HCT116 (cell line): ENCODE measurements around the gene FRMD7. TPM values are rescaled to one million over a fixed set of nuclear protein-coding genes. Genes with fewer than 3 reads are reported as not detected.

Source experiments
- ATAC-seq: fragments of 200-7000 bp; cut with Tn5 transposase; 2 replicates; pipeline ENCODE4 v1.9.1; 2020; ENCODE audit warnings: mild to moderate bottlenecking, moderate library complexity
- Bru-seq: library from RNA; stranded (reverse); fragments of 400-500 nt; gene quantifications from one replicate; lab custom pipeline; 2021; lab: Mats Ljungman, UMichigan
- BruChase-seq, 2 experiments: library from RNA; stranded (reverse); fragments of 400-500 nt; gene quantifications; one replicate each; lab custom pipeline; 2021; lab: Mats Ljungman, UMichigan
- BruUV-seq: library from RNA; stranded (reverse); fragments of 400-500 nt; replicated peaks from 2 replicates; lab custom pipeline; 2021; lab: Mats Ljungman, UMichigan
- CTCF ChIA-PET: fragments of 300-600 bp; sonication (Branson Sonifier 250); formaldehyde crosslinking; loops from one replicate; lab custom pipeline; 2021; ENCODE audit warnings: antibody characterized with exemption; lab: Charles Lee
- POLR2A ChIA-PET: fragments of 300-600, 350-600 bp; sonication (Branson Sonifier 250); formaldehyde crosslinking; loops from one replicate; lab custom pipeline; 2021; ENCODE audit warnings: antibody characterized with exemption; lab: Charles Lee
- RAD21 ChIA-PET, 2 experiments: fragments of 300-600 bp; sonication (Branson Sonifier 250); formaldehyde crosslinking; loops; one replicate each; lab custom pipeline; 2023; ENCODE audit warnings: low total read pairs in 2 of 2; ENCODE audit not compliant: uncharacterized antibody in 2 of 2, unreplicated experiment in 2 of 2, low non-redundant PET in 1 of 2; lab: Charles Lee
- DNase-seq: peaks from one replicate; pipeline ENCODE4 v3.0.0-alpha.2; 2010; ENCODE audit warnings: low read depth, low spot score
- H2AFZ ChIP-seq: fragments of 200-600 bp; shearing (Covaris generic), sonication (generic); 2 replicates; pipeline ENCODE4 v1.6.1; 2017; ENCODE audit warnings: low read depth, mixed run types, mixed read lengths, antibody characterized with exemption, low read length; ENCODE audit not compliant: poor library complexity, severe bottlenecking
- H3K27ac ChIP-seq: 2 replicates; pipeline ENCODE4 v1.5.1; 2012; ENCODE audit warnings: low read depth, low read length
- H3K27me3 ChIP-seq: fragments of 200-600 bp; sonication (generic); 2 replicates; pipeline ENCODE4 v1.6.1; 2016; ENCODE audit warnings: mixed run types, low read length, mixed read lengths; ENCODE audit not compliant: insufficient read depth
- H3K36me3 ChIP-seq, 2 experiments: fragments of 200-500 bp in 1 of 2; fragments of 200-600 bp in 1 of 2; sonication (Bioruptor generic) in 1 of 2; sonication (generic) in 1 of 2; 2 replicates each; pipeline versions ENCODE4 v1.5.1 to v1.6.1; 2014 to 2016; ENCODE audit warnings: low read length in 2 of 2, inconsistent platforms in 1 of 2, mixed read lengths in 1 of 2, mixed run types in 1 of 2; ENCODE audit not compliant: insufficient read depth in 2 of 2, control insufficient read depth in 1 of 2
- H3K4me1 ChIP-seq, 2 experiments: fragments of 200-600 bp in 1 of 2; sonication (generic) in 1 of 2; 2 replicates each; pipeline versions ENCODE4 v1.5.1 to v1.6.1; 2012 to 2017; ENCODE audit warnings: low read length in 2 of 2, inconsistent platforms in 1 of 2, mild to moderate bottlenecking in 1 of 2, mixed read lengths in 1 of 2, mixed run types in 1 of 2, moderate library complexity in 1 of 2; ENCODE audit not compliant: insufficient read depth in 2 of 2, control insufficient read depth in 1 of 2
- H3K4me2 ChIP-seq: fragments of 200-600 bp; sonication (generic); 2 replicates; pipeline ENCODE4 v1.6.1; 2017; ENCODE audit warnings: mixed run types, low read length, mixed read lengths
- H3K4me3 ChIP-seq, 2 experiments: fragments of 200-600 bp in 1 of 2; sonication (generic) in 1 of 2; replicated peaks in 1 of 2; 2 replicates each; pipeline ENCODE4 v1.5.1; 2011 to 2016; ENCODE audit warnings: low read length in 2 of 2, control low read depth in 1 of 2, low read depth in 1 of 2, mild to moderate bottlenecking in 1 of 2, mixed read lengths in 1 of 2, mixed run types in 1 of 2
- H3K79me2 ChIP-seq: fragments of 200-600 bp; sonication (generic); 2 replicates; pipeline ENCODE4 v1.6.1; 2017; ENCODE audit warnings: mild to moderate bottlenecking, mixed run types, low read length, moderate library complexity, mixed read lengths; ENCODE audit not compliant: insufficient read depth
- H3K9ac ChIP-seq: fragments of 200-600 bp; sonication (generic); 2 replicates; pipeline ENCODE4 v1.6.1; 2016; ENCODE audit warnings: low read length, mixed read lengths
- H3K9me2 ChIP-seq: fragments of 200-600 bp; sonication (generic), shearing (Covaris generic); 2 replicates; pipeline ENCODE4 v1.6.1; 2017; ENCODE audit warnings: mixed run types, mild to moderate bottlenecking, moderate library complexity; ENCODE audit not compliant: insufficient read depth
- H3K9me3 ChIP-seq, 2 experiments: fragments of 200-500 bp in 1 of 2; fragments of 200-600 bp in 1 of 2; sonication (Bioruptor generic) in 1 of 2; sonication (generic) in 1 of 2; 2 replicates each; pipeline ENCODE4 v1.6.1; 2014 to 2017; ENCODE audit warnings: low read length in 2 of 2, mixed read lengths in 2 of 2, inconsistent platforms in 1 of 2, low read depth in 1 of 2, mild to moderate bottlenecking in 1 of 2, mixed run types in 1 of 2, moderate library complexity in 1 of 2; ENCODE audit not compliant: control insufficient read depth in 1 of 2, insufficient read depth in 1 of 2
- H4K20me1 ChIP-seq: fragments of 200-600 bp; sonication (generic), shearing (Covaris generic); 2 replicates; pipeline ENCODE4 v1.6.1; 2017; ENCODE audit warnings: mixed run types, mild to moderate bottlenecking, moderate library complexity; ENCODE audit not compliant: insufficient read depth
- CEBPB ChIP-seq: IDR thresholded peaks from 2 replicates; pipeline ENCODE4 v1.6.1; 2012; ENCODE audit warnings: low read depth
- EGR1 ChIP-seq: IDR thresholded peaks from 2 replicates; pipeline ENCODE4 v1.6.1; 2012; ENCODE audit warnings: low read depth
- FOSL1 ChIP-seq: IDR thresholded peaks from 2 replicates; pipeline ENCODE4 v1.6.1; 2012; ENCODE audit warnings: low read depth
- JUND ChIP-seq: IDR thresholded peaks from 2 replicates; pipeline ENCODE4 v1.6.1; 2012
- POLR2A ChIP-seq: IDR thresholded peaks from 2 replicates; pipeline ENCODE4 v1.7.0; 2011; ENCODE audit warnings: borderline replicate concordance; ENCODE audit not compliant: insufficient read depth, insufficient read length; ENCODE audit errors: extremely low read depth
- POLR2AphosphoS5 ChIP-seq: IDR thresholded peaks from 2 replicates; pipeline ENCODE4 v1.6.1; 2011; ENCODE audit warnings: mild to moderate bottlenecking, low read depth, low read length, moderate library complexity
- RAD21 ChIP-seq: IDR thresholded peaks from 2 replicates; pipeline ENCODE4 v1.6.1; 2012; ENCODE audit warnings: low read depth, mild to moderate bottlenecking
- intact Hi-C: fragments of 100-400 bp; cut with micrococcal nuclease; formaldehyde crosslinking; loops from 2 replicates; pipeline ENCODE4 v1.10.0; 2022
- long read RNA-seq: library from polyadenylated mRNA; unstranded; transcript quantifications from one replicate; pipeline ENCODE4 v2.0.0, GENCODE V29; 2021; ENCODE audit not compliant: unreplicated experiment
- polyA plus RNA-seq: library from polyadenylated mRNA; unstranded; fragments of >200 nt; gene quantifications from 2 replicates; pipeline ENCODE4 v1.2.1, GENCODE V29; 2012; ENCODE audit warnings: missing spikeins
- total RNA-seq: library from RNA; stranded (reverse); gene quantifications from one replicate; pipeline ENCODE4 v1.2.1, GENCODE V29; 2021; ENCODE audit not compliant: unreplicated experiment
- TF ChIP-seq, protein P1 (sequence below): IDR thresholded peaks from 2 replicates; pipeline ENCODE4 v1.6.1; 2012
- TF ChIP-seq, protein P2 (sequence below): IDR thresholded peaks from 2 replicates; pipeline ENCODE4 v1.6.1; 2011; ENCODE audit warnings: mild to moderate bottlenecking, low read length, moderate library complexity; ENCODE audit not compliant: insufficient replicate concordance; ENCODE audit errors: extremely low read depth

Gene FRMD7, protein sequence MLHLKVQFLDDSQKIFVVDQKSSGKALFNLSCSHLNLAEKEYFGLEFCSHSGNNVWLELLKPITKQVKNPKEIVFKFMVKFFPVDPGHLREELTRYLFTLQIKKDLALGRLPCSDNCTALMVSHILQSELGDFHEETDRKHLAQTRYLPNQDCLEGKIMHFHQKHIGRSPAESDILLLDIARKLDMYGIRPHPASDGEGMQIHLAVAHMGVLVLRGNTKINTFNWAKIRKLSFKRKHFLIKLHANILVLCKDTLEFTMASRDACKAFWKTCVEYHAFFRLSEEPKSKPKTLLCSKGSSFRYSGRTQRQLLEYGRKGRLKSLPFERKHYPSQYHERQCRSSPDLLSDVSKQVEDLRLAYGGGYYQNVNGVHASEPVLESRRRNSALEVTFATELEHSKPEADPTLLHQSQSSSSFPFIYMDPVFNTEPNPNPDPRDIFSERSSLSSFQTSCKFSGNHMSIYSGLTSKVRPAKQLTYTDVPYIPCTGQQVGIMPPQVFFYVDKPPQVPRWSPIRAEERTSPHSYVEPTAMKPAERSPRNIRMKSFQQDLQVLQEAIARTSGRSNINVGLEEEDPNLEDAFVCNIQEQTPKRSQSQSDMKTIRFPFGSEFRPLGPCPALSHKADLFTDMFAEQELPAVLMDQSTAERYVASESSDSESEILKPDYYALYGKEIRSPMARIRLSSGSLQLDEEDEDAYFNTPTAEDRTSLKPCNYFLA
- total RNA-seq (not detected), Bru-seq, nascent RNA (not detected), BruChase-seq, experiment 1, labeled RNA remaining after a 6-hour chase (percentile 11 among the genes with signal in this experiment), BruChase-seq, experiment 2, labeled RNA remaining after a 2-hour chase (percentile 9 among the genes with signal in this experiment)
- polyA plus RNA-seq: not detected in 2 replicates
- long read RNA-seq: 0 reads

DNA sequence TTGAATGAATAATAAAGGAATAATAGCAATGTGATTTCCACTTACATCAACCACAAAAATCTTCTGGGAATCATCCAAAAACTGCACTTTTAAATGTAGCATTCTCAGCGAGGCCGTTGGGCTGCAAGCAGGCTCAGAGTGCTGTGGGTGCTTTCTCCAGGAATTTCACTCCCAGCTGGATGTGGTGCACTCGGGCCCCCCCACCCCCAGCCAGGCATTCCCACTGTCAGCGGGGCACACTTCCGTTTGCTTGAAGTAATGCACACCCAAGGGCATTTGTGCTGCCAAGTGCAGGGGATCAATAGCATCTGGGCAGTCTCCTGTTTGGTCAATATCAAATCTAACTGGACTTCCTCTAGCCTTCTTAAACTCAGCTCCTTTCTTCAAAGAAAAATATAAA lies at the start of gene FRMD7:
TSS of gene FRMD7 (minus strand) at position 278 of the 400 bp plus-strand sequence. CDS start at position 102, 176 bp downstream.
- TF ChIP-seq, protein P1, sequence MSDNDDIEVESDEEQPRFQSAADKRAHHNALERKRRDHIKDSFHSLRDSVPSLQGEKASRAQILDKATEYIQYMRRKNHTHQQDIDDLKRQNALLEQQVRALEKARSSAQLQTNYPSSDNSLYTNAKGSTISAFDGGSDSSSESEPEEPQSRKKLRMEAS: no peak
- TF ChIP-seq EGR1 (no peak), FOSL1 (no peak), RAD21 (no peak)
- TF ChIP-seq, all 23 proteins: peak for 0
- DNase-seq: no peak
- no peaks in the 10 kb centered on the region for H4K20me1 ChIP-seq
- no peak within 1 kb of the TSS for H2AFZ ChIP-seq
- H3K36me3 ChIP-seq: no peaks in the 10 kb centered on the region
- ChIA-PET RAD21 (no interaction called here), CTCF (no interaction called here), POLR2A (no interaction called here)
- H3K27ac ChIP-seq: no peak within 1 kb of the TSS
- H3K27me3 ChIP-seq: no peaks in the 10 kb centered on the region
- BruUV-seq: no TSS peak
- no peaks in the 10 kb centered on the region for H3K9me2 ChIP-seq
- no peak within 1 kb of the TSS for H3K4me3 ChIP-seq
- no peaks in the 10 kb centered on the region for H3K9me3 ChIP-seq
- intact Hi-C loops: no loop called here
- H3K79me2 ChIP-seq: no peaks in the 10 kb centered on the region
- no peaks in the 10 kb centered on the region for H3K4me1 ChIP-seq
- no peak within 1 kb of the TSS for H3K4me2 ChIP-seq
- no peak within 1 kb of the TSS for H3K9ac ChIP-seq
- no peak for ATAC-seq

- Histone ChIP-seq H3K4me1 (no peaks in the 10 kb centered on the region), H3K4me3 (no peak overlapping the region), H3K9ac (no peak overlapping the region), H3K36me3 (no peaks in the 10 kb centered on the region), H3K9me2 (no peaks in the 10 kb centered on the region), H3K27ac (no peak overlapping the region), H3K4me2 (no peak overlapping the region), H3K79me2 (no peaks in the 10 kb centered on the region), H3K9me3 (no peaks in the 10 kb centered on the region), H4K20me1 (no peaks in the 10 kb centered on the region), H3K27me3 (0 out of 2 replicates have a peak, but pooled peaks cover 3% of the 10 kb centered on the region), H2AFZ (no peak overlapping the region)
- intact Hi-C loops: no loop called here
- POLR2A ChIA-PET: no interaction called here
- CTCF ChIA-PET: no interaction called here
- RAD21 ChIA-PET: no interaction called here
- DNase-seq: no peak
- BruUV-seq: no TSS peak
- no peak for ATAC-seq
- no peak for TF ChIP-seq JUND
- TF ChIP-seq CEBPB: no peak
- no peak for TF ChIP-seq POLR2A
- TF ChIP-seq POLR2AphosphoS5: no peak
- TF ChIP-seq, protein P2, sequence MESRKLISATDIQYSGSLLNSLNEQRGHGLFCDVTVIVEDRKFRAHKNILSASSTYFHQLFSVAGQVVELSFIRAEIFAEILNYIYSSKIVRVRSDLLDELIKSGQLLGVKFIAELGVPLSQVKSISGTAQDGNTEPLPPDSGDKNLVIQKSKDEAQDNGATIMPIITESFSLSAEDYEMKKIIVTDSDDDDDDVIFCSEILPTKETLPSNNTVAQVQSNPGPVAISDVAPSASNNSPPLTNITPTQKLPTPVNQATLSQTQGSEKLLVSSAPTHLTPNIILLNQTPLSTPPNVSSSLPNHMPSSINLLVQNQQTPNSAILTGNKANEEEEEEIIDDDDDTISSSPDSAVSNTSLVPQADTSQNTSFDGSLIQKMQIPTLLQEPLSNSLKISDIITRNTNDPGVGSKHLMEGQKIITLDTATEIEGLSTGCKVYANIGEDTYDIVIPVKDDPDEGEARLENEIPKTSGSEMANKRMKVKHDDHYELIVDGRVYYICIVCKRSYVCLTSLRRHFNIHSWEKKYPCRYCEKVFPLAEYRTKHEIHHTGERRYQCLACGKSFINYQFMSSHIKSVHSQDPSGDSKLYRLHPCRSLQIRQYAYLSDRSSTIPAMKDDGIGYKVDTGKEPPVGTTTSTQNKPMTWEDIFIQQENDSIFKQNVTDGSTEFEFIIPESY: no peak
- TF ChIP-seq RAD21: no peak
Observed at GRCh38 chrX:132173647-132174046, 45.8 kb upstream of the FRMD7 start.
